Suppressor macrophage treated with lipopolysaccharide for 1 hour (primary cell): Measurements from ENCODE around the gene PLCD3.

ENCODE experiments used
- DNase-seq, 3 donors: peaks; one replicate each; pipeline ENCODE4 v3.0.0-alpha.2; 2020 to 2022

Gene PLCD3

DNA sequence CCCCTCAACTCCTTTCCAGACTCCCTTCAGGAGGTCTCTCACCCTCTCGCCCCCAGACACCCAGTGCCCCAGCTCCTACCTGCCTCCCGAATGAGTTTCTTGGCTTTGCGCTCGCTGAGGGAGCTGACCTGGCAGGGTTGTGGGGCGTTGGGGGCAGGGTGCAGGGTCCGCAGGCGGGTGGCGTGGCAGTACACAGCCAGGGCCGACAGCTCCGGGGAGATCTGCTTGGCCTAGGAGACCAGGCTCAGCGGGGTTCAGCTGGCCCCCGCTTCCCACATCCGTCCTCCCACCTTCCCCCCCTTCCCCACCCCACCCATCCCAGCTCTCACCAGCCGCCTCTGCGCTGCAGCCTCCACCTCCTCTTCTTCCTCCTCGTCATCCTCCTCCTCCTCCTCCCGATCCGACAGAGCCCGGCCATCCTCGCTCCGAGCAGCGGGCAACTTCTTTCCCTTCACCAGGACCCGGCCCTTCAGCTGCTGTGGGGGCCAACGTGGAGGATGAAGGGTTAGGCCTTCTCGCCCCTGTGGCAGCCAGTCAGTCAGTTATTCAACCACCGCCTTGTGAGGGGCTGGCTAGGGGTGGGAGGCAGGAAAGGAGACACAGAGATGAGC lies 17.2 kb downstream of the PLCD3 start:
- DNase-seq, result no peak

DNA sequence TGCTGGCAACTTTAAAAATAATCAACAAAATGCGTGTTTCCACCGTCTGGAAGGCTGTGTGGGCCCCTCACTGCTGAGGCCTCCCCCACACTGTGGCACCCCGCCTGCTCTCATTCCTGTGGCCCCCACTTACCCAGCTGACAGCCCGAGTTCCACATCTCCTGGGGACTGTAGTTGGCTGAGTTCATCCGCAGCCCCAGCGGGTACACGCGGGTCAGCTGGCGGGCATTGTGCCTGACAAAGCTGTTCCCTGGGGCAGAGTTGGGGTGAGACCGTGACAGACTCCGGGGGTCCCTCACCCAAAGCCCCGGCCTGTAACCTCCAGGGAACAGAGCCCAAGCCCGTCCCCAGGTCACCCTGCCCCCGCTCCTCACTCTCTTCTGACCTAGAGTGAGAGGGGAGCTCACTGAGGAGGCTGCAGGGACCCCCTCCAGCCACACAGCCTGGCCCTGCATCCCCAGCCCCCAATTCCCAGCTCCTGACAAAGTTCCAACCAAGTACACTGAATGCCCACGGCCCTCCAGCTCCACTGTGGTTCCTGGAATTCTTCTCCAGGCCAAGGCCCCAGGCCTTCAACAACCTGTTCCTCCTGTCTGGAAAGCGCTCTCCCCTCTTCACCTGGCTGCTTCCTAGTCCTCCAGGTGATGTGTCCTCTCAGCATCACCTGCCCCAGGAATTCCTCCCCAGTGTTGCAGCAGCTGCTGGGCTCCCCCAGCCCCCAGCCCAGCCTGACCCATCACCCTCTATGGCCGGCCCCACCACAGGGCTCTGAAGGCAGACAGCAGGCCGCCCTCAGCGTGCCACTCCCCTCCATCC lies 18.0 kb downstream of the PLCD3 start:
- DNase-seq, result no peak

DNA sequence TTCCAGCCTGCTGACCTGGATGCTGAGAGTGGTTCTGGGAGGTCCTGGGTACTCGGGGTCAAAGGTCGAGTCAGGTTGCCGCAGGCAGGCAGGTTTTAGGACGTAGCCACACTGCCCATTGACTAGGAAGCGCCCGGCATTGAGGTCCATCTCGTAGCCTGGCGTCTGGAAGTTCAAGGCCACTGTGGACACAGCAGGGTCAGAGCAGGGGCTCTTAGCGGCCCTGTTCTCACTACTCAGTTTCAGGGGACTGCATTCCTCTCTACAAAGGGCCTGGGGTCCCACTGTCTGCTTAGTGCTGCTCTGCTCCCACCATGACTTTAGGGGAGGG lies 18.9 kb downstream of the PLCD3 start:
- DNase-seq, result no peak

DNA sequence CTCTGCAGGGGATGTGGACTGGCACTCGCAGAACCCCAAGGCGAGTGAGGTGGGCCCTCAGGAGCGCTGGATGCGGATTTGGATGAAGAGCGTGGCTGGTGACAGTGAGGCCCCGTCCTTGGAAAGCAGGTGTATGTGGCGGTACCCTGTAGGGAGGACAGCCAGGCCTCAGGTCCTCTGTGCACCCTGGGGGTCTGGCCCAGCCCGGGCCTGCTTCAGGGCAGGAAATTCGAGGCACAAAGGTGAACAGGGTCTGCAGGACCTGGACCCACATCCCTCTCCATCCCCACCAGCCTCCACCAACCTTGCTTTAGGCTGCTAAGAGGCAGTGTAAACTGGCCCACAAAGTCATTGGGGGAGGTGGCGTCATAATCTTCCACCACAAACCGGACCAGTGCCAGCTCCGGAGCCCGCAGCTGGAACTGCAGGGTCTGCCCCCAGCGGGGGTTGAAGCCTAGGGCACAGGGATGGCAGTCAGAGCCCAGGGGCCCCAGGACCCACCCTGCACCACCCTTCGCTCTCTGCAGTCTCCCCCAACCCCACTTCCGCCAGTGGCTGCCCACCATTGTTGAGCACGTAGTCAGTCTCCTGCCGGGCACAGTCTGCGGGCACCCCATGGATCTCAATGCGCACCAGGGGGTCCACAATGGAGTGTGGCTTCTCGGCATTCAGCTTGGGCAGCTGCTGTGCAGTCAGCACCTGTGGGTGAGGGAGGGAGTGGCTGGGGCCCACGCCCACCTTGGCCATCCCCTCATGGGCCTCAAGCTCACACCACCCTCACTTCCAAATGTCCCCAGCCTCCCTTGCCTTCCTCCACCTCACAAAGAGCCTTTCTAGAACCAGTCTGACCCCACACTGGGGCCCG lies 19.5 kb downstream of the PLCD3 start:
- DNase-seq, result no peak

DNA sequence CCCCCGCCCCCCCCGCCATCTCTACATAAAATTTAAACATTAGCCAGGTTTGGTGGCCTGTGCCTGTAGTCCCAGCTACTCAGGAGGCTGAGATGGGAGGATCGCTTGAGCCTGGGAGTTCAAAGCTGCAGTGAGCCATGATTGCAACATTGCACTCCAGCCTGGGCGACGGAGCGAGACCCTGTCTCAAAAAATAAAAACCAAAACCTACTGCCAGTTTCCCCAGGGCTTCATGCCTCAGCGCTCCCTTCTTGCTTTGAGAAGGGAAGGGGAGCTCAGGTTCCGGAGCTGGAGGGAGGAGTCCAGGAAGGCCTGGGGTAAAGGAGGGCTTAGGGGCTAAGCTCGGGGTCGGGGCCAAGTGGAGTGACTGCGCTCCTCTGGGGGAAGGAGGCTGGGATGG lies 20.5 kb downstream of the PLCD3 start:
- DNase-seq, result no peak

GRCh38 chr17:45110676-45111611 lies 21.4 kb downstream of the PLCD3 start:
- DNase-seq, result no peak

DNA sequence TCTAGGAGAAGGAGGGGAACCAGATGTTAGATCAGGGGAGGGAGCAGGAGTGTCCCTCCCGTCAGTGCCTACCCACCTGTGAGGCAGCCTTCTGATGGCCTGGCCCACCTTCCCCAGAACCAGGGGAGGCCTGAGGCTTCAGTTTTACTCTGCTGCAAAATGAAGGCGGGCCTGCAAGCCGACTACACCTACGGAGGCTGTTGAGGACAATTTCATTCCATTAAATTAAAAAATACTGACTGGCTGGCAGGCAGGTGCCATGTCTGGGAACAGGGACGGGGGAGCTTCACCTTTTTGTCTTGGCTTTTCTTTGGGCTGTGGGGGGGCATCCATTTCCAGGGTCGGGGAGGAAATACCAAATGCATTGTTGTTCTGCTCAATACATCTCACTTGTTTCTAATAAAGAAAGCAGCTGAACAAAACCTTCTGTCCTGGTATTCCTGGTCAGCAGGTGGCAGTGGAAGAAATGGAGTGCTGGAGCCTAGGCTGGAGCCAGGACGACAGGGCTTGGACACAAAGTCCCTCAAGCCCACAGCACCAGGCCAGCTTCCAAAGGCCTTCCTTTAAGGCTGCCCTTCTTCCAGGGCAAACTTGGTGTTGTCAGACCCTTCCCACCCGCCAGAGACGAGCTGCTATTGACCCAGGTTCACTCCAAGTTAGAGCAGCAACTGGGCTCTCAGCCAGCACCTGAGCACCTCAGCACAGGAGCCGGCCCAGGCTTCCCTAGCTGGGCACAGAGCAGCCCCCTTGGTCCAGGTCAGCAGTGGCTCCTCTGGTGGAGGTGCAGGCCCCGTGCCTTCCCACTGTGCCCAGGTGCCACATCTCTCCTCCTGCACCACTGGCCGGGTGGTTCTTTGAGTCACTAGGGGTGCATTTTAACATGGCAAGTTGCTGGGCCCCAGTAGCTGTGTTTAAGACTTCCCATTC lies 23.5 kb downstream of the PLCD3 start:
- DNase-seq, result no peak

GRCh38 chr17:45108051-45108450 lies 24.3 kb downstream of the PLCD3 start:
- no peak for DNase-seq

DNA sequence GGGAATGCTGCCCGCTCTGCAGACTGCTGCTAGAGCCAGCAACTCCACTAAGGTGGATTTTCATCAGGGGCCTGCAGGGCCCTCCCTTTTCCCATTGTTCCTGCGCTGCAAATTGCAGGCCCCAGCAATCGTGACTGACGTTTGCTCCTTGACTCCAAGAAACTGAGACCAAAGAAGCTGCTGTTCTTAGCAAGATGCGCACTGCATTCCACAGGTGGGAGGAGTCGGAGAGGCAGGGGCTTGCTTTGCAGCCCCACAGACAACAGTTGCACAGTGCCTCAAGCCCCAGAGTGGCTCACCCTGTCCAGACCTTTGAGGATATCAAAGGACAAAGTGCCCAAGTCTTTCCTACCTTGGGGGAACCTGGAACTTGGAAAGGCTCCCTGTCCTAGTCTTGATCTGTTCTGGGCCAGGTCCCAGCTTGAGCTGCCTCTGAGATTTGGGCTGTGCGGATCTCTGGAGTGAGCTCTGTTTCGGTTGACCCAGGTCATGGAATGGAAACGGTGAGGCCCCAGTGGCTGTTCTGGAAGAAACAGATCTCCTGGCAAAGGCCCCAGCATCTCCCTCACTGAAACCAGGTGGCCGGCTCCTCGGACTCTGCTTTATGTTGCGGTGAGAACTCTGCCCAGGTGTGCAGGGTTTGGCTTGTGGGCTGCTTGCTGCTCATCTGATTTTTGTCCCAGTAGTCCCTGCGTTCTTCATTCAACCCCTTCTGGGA lies 24.9 kb downstream of the PLCD3 start:
- no peak for DNase-seq

GRCh38 chr17:45106582-45106981 lies 25.7 kb downstream of the PLCD3 start:
- DNase-seq, result no peak

DNA sequence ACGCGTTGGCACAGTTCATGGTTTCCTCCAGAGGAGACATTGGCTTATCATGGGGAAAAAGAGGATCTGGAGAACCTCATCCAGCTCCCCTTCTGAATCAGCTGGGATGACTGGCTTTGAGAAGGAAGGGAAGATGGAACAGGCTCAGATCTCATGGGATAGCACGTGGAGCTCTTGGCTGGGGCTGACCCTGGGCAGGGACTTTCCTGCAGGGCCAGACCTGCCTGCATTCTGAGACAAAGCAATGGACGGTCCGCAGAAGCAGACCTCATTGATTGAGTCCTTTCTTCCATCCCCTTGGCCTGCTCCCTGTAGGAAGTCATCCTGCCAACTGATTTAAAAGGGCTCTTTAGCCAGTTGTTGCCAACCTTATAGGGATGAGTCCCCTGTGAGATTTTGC lies 26.2 kb downstream of the PLCD3 start:
- DNase-seq, result no peak

- no peak for DNase-seq
Measured at GRCh38 chr17:45104907-45105624, 27.2 kb downstream of the PLCD3 start.

- DNase-seq, result no peak
Measured at GRCh38 chr17:45104497-45104896, 27.8 kb downstream of the PLCD3 start.

DNA sequence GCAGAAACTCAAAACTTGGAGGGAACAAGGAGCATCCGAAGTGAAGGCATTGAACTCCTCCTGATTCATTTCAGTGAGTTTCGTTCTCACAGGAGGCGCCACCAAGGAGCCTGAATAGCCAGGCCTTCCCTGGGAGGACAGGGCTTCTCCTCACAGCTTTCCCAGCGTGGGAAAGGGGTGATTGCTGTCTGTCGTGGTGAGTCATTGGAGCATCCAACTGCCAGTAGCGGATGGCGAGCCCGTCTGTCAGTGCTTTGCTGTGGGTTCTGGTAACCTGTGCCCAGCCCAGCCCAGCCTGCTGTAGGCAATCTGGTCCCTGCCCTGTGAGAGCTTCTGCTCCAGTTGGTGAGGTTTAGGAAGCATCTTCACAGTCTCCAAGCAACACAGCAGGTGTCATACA lies 28.3 kb downstream of the PLCD3 start:
- DNase-seq, result no peak

GRCh38 chr17:45103269-45103795 lies 29.0 kb downstream of the PLCD3 start:
- DNase-seq, result no peak

DNA sequence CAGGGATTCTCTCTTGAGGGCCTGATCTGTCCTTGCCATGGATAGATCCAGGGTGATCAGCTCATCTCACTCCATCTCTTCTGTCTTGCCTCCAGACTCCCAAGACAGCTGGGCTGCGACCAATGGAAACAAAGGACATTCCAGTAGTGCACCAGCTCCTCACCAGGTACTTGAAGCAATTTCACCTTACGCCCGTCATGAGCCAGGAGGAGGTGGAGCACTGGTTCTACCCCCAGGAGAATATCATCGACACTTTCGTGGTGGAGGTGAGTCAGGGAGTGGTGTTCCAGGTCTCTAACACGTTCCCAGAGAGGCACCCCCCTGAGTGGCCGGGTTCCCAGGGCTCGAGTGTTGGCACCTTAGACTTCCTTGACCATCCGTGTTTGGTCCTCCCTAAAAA lies 29.5 kb downstream of the PLCD3 start:
- no peak for DNase-seq

GRCh38 chr17:45101883-45102811 lies 30.2 kb downstream of the PLCD3 start:
- no peak for DNase-seq

- DNase-seq, result no peak
Measured at GRCh38 chr17:45101546-45101882, 30.8 kb downstream of the PLCD3 start.
